ENCODE measurements around the gene ATP23. TPM values are rescaled to one million over a fixed set of nuclear protein-coding genes. Genes with fewer than 3 reads are reported as not detected.

ATP23 gene
- total RNA-seq, 1 experiment from 2014 or later, result 9.1 TPM

DNA sequence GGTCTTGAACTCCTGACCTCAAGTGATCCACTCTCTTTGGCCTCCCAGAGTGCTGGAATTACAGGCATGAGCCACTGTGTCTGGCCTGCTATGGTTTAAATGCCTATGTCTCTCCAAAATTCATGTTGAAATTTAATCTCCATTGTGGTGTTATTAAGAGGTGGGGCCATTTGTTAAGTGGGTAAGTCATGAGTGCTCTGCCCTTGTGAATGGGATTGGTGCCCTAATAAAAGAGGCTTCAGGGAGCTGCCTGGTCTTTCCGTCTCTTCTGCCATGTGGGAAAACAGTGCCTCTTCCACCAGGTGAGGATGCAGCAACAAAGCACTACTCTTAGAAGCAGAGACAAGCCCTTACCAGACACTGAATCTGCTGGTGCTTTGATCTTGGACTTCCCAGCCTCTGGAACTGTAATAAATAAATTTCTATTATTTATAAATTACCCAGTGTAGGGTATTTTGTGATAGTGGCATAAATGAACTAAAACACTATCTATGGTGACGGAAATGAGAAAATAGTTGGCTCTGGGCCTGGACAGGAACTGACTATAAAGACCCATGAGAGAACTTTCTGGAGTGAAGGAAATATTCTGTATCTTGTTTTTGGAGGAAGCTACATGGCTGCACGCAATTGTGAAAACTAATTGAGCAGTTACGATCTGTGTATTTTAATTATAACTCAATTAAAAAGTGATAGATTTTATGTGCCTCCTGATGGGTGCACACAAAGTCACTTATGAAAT is 12.1 kb upstream of the ATP23 start (continued):
- TF ChIP-seq ELF1 (IDR thresholded peaks at IDR 0.05; ENCODE audit: borderline replicate concordance, low read depth), result no peak
- no peak for TF ChIP-seq ZFX (IDR thresholded peaks at IDR 0.05)
- TF ChIP-seq RAD21 (IDR thresholded peaks at IDR 0.05; ENCODE audit: low read depth), result no peak
- TF ChIP-seq EGR1 (IDR thresholded peaks at IDR 0.05; ENCODE audit: low read depth), result no peak
- no peak for TF ChIP-seq SP1 (IDR thresholded peaks at IDR 0.05; ENCODE audit: low read depth)
- TF ChIP-seq FOSL1 (IDR thresholded peaks at IDR 0.05; ENCODE audit: low read depth), result no peak
- TF ChIP-seq ZNF274 (IDR thresholded peaks at IDR 0.05; ENCODE audit: low read depth, low read length), result no peak

DNA sequence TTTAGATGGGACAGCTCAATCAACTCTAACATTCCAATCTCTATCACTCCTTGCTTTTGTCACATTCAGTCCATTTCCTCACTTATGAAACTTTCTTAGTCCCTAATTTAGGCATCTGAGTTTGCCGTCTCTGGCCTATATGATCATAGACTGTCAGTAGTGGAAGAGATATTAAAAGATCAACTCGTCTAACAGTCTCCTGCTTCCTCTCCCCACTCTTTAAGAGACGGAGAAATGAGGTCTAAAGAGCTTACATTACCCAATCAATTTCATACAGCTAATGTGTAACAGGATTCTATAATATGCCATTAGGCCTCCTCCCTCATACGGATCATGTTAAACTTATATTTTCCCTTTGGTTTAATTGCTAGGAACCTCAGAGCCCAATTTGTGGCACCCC is 6.5 kb upstream of the ATP23 start:
- no peak overlapping the region for H3K4me3 ChIP-seq (replicated peaks in 1 of 2; ENCODE audit: low read depth in 1 of 2, low read length in 2 of 2)
- H4K20me1 ChIP-seq (ENCODE audit: insufficient read depth), result no peaks in the 10 kb centered on the region
- peak overlapping the region; percentile 90; the same call in 1 of the 2 replicates for H3K4me2 ChIP-seq (ENCODE audit: low read length)
- no TSS peak for BruUV-seq (replicated peaks)
- intact Hi-C loops (cut with micrococcal nuclease), result no loop called here
- ChIA-PET RAD21 (ENCODE audit: low non-redundant PET in 1 of 2, low total read pairs in 2 of 2, uncharacterized antibody in 2 of 2, unreplicated experiment in 2 of 2) (no interaction called here), CTCF (no interaction called here), POLR2A (no interaction called here)
- H3K27me3 ChIP-seq (ENCODE audit: insufficient read depth, low read length), result no peaks in the 10 kb centered on the region
- no peaks in the 10 kb centered on the region for H3K9me3 ChIP-seq (ENCODE audit: control insufficient read depth in 1 of 2, insufficient read depth in 1 of 2, low read depth in 1 of 2, low read length in 2 of 2)
- DNase-seq (ENCODE audit: low read depth, low spot score) (no peak), ATAC-seq (no peak)
- H3K9me2 ChIP-seq (ENCODE audit: insufficient read depth), result no peaks in the 10 kb centered on the region
- no peak overlapping the region for H2AFZ ChIP-seq (ENCODE audit: low read depth, low read length, poor library complexity, severe bottlenecking)
- no peak overlapping the region for H3K9ac ChIP-seq (ENCODE audit: low read length)
- H3K4me1 ChIP-seq (ENCODE audit: control insufficient read depth in 1 of 2, insufficient read depth in 2 of 2, low read length in 2 of 2), result peaks cover 0 to 12% of the 10 kb centered on the region in 2 experiments; a peak in 3 of 4 replicates
- no peaks in the 10 kb centered on the region for H3K36me3 ChIP-seq (ENCODE audit: control insufficient read depth in 1 of 2, insufficient read depth in 2 of 2, low read length in 2 of 2)
- H3K79me2 ChIP-seq (ENCODE audit: insufficient read depth, low read length), result no peaks in the 10 kb centered on the region
- H3K27ac ChIP-seq (ENCODE audit: low read depth, low read length), result no peak overlapping the region
- TF ChIP-seq EZH2 (IDR thresholded peaks at IDR 0.05) (no peak), CEBPB (IDR thresholded peaks at IDR 0.05; ENCODE audit: low read depth) (no peak), YY1 (IDR thresholded peaks at IDR 0.05; ENCODE audit: extremely low read depth, insufficient replicate concordance, low read depth, low read length) (no peak), SRF (IDR thresholded peaks at IDR 0.05; ENCODE audit: low read depth) (no peak), CBX3 (IDR thresholded peaks at IDR 0.05; ENCODE audit: low read depth) (no peak), EGR1 (IDR thresholded peaks at IDR 0.05; ENCODE audit: low read depth) (no peak), SIN3A (IDR thresholded peaks at IDR 0.05; ENCODE audit: low read depth) (no peak), POLR2A (IDR thresholded peaks at IDR 0.05; ENCODE audit: borderline replicate concordance, extremely low read depth, insufficient read depth, insufficient read length) (no peak), EZH2phosphoT487 (IDR thresholded peaks at IDR 0.05; ENCODE audit: borderline replicate concordance) (no peak)
- TF ChIP-seq, protein P1, sequence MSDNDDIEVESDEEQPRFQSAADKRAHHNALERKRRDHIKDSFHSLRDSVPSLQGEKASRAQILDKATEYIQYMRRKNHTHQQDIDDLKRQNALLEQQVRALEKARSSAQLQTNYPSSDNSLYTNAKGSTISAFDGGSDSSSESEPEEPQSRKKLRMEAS (IDR thresholded peaks at IDR 0.05), result no peak
- TF ChIP-seq, protein P2, sequence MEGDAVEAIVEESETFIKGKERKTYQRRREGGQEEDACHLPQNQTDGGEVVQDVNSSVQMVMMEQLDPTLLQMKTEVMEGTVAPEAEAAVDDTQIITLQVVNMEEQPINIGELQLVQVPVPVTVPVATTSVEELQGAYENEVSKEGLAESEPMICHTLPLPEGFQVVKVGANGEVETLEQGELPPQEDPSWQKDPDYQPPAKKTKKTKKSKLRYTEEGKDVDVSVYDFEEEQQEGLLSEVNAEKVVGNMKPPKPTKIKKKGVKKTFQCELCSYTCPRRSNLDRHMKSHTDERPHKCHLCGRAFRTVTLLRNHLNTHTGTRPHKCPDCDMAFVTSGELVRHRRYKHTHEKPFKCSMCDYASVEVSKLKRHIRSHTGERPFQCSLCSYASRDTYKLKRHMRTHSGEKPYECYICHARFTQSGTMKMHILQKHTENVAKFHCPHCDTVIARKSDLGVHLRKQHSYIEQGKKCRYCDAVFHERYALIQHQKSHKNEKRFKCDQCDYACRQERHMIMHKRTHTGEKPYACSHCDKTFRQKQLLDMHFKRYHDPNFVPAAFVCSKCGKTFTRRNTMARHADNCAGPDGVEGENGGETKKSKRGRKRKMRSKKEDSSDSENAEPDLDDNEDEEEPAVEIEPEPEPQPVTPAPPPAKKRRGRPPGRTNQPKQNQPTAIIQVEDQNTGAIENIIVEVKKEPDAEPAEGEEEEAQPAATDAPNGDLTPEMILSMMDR (IDR thresholded peaks at IDR 0.05 in 2 of 3, conservative IDR thresholded peaks at IDR 0.05 in 1 of 3; ENCODE audit: borderline replicate concordance in 1 of 3, insufficient read depth in 1 of 3, low read depth in 2 of 3, low read length in 2 of 3), result no peak
- TF ChIP-seq, protein P3, sequence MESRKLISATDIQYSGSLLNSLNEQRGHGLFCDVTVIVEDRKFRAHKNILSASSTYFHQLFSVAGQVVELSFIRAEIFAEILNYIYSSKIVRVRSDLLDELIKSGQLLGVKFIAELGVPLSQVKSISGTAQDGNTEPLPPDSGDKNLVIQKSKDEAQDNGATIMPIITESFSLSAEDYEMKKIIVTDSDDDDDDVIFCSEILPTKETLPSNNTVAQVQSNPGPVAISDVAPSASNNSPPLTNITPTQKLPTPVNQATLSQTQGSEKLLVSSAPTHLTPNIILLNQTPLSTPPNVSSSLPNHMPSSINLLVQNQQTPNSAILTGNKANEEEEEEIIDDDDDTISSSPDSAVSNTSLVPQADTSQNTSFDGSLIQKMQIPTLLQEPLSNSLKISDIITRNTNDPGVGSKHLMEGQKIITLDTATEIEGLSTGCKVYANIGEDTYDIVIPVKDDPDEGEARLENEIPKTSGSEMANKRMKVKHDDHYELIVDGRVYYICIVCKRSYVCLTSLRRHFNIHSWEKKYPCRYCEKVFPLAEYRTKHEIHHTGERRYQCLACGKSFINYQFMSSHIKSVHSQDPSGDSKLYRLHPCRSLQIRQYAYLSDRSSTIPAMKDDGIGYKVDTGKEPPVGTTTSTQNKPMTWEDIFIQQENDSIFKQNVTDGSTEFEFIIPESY (IDR thresholded peaks at IDR 0.05; ENCODE audit: extremely low read depth, insufficient replicate concordance, low read length), result no peak
- TF ChIP-seq, protein P4, sequence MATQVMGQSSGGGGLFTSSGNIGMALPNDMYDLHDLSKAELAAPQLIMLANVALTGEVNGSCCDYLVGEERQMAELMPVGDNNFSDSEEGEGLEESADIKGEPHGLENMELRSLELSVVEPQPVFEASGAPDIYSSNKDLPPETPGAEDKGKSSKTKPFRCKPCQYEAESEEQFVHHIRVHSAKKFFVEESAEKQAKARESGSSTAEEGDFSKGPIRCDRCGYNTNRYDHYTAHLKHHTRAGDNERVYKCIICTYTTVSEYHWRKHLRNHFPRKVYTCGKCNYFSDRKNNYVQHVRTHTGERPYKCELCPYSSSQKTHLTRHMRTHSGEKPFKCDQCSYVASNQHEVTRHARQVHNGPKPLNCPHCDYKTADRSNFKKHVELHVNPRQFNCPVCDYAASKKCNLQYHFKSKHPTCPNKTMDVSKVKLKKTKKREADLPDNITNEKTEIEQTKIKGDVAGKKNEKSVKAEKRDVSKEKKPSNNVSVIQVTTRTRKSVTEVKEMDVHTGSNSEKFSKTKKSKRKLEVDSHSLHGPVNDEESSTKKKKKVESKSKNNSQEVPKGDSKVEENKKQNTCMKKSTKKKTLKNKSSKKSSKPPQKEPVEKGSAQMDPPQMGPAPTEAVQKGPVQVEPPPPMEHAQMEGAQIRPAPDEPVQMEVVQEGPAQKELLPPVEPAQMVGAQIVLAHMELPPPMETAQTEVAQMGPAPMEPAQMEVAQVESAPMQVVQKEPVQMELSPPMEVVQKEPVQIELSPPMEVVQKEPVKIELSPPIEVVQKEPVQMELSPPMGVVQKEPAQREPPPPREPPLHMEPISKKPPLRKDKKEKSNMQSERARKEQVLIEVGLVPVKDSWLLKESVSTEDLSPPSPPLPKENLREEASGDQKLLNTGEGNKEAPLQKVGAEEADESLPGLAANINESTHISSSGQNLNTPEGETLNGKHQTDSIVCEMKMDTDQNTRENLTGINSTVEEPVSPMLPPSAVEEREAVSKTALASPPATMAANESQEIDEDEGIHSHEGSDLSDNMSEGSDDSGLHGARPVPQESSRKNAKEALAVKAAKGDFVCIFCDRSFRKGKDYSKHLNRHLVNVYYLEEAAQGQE (IDR thresholded peaks at IDR 0.05; ENCODE audit: low read depth), result no peak
